NCI-H1048 (cell line): ENCODE measurements around the gene ZSWIM9.
"Not testable (repeated sequence)": the region's sequence is repeated elsewhere in the genome, so short reads cannot be mapped to it uniquely, and the experiment has no call there.

ENCODE experiments used
- DNase-seq: peaks from one replicate; lab custom pipeline; 2025; lab: John Stamatoyannopoulos, UW

ZSWIM9 gene

DNA sequence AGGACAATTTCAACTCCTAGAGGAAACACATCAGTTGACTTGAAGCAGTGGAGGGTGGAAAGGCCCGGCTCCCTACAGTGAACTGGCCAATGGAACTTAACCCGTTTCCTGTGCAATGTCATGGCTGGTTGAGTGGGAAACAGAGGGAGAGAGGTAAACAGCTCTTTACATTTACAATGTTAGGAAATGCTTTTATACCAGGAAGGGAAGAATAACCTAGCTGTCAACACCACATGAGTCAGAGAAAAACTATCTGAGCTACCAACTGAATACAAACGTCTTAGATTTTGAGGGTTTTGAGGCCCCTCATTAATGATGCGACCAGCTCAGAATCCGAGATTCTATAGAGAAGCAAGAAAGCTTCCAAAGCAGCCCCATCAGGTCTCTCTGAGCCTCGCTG is 48.5 kb downstream of the ZSWIM9 start:
- no peak for DNase-seq

DNA sequence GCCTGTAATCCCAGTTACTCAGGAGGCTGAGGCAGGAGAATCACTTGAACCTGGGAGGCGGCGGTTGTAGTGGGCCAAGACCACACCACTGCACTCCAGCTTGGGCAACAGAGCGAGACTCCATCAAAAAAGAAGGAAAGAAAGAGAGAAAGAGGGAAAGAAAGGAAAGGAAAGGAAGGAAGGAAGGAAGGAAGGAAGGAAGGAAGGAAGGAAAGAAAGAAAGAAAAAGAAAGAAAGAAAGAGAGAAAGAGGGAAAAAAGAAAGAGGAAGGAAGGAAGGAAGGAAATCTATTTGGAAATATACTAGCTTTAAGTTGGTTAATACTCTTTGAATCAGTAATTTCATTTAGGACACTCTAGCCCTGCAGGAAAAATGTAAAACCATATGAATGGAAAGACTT is 50.3 kb downstream of the ZSWIM9 start:
- not testable (repeated sequence) for DNase-seq

DNA sequence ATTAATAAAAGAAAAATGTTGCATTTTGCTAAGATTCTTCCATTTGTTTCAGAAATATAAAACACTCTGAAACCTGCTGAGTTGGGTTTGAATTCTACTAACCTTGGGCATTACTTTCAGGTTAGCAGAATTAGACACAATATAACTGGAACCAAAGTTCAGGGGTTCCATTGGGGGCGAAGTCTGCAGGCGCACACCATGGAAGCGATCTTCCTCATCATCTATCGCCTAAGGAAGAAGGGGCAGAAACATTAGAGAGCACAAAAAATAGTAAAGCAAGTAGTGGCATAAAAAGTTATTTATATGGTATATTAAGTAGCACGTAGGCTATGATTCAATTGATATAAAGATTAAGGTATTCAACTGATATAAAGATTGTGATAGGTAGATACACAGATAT is 51.1 kb downstream of the ZSWIM9 start:
- DNase-seq, result no peak

DNA sequence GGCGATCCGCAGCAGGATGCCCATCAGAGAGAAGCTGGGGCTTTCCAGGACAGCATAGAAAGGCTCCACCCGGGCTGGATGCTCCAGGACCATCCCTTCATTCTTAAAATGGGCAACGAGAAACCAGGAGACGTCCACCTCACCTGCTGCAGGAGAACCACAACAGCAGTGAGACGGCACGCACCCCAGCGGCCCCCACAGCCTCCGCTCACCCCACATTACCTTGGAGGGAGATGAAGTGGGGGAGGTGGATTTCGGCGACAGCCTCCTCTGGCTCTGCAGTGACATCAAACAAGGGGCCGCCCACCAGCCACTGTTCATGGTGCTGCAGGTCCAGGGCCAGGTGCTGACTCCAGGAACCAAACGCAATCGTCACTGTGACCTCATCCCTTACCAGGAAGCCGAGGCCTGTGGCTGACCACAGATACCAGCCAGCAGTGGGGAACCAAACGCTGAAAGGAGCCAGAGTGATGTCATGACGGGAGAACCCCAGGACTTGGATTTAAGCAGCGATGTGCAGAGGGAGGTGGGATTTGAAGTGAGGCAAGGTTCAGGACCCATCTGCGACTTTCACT is 60.2 kb downstream of the ZSWIM9 start:
- DNase-seq, result no peak

DNA sequence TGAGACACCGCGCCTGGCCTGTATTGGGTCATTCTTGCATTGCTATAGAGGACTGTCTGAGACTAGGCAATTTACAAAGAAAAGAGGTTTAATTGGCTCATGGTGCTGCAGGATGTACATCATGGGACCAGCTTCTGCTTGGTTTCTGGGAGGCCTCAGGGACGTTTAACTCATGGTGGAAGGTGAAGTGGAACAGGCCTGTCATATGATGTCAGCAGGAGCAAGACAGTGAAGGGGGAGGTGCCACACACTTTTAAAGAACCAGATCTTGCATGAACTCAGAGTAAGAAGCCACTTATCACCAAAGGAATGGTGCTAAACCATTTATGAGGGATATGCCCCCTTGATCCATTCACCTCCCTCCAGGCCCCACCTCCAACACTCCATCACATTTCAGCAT is 66.6 kb downstream of the ZSWIM9 start:
- DNase-seq, result no peak

DNA sequence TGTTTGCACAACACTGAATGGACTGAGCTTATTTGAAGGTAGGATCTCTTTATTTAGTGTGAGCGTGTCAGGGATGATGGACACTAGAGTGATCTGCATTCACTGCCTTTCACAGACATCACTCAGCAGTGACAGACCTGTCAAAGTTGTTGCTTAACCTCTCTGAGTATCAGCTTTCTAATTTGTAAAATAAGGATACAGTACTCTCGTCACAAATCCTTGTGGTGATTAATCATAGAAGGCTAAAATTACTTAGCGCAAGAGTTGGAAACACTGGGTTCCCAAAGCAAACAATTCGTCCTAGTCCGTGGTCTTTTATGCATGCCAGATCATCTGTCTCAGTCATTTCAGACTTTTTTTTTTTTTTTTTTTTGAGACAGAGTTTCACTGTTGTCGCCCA is 68.6 kb downstream of the ZSWIM9 start:
- no peak for DNase-seq

DNA sequence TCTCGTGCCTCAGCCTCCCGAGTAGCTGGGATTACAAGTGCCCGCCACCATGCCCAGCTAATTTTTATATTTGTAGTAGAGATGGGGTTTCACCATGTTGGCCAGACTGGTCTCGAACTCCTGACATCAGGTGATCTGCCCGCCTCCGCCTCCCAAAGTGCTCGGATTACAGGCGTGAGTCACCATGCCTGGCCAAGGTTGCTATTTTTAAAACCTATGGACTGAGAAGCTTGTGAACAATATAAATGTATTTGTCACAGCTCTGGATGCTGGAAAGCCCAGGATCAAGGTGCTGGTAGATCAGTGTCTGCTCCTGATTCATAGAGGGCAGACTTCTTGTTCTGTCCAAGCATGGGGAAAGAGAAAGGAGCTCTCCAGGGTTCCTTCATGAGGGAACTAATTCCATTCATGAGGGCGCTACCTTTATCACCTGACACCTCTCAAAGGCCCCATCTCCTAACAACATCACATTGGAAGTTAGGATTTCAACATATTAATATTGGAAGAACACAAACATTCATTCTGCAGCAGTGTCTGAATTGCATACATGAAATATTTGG is 69.2 kb downstream of the ZSWIM9 start:
- no peak for DNase-seq

DNA sequence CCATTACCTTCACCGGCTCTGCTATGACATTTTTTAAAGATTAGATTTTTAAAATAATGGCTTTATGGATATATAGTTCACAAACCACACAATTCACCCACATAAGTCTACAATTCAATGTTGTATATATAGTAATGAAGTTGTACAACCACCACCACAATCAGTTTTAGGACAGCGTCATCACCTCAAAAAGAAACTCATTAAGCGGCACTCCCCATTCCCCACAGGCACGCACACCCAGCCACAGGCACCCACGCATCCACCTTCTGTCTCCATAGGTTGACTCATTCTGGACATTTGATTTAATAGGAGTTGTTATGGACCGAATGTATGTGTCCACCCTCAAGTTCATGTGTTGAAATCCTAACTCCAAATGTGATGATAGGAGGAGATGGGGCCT is 71.3 kb downstream of the ZSWIM9 start:
- not testable (repeated sequence) for DNase-seq

DNA sequence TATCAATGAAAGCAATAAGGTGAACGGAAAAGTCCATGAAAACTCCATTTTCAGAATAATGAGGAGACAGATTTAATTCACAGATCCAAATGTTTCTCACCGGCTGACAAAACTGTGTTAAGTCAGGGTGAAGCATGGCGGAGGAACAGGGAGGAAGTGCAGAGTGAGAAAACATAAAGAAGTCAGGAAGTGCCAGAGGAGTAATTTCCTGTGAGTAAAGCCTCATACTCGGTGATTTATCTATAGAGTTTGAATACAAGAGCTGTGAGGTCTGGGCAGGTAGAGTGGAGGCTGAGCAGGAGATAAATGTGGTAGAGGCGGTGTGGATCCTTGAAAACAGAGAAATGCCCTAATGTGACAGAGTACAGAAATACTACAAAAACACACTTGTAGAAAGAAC is 73.8 kb downstream of the ZSWIM9 start:
- no peak for DNase-seq

DNA sequence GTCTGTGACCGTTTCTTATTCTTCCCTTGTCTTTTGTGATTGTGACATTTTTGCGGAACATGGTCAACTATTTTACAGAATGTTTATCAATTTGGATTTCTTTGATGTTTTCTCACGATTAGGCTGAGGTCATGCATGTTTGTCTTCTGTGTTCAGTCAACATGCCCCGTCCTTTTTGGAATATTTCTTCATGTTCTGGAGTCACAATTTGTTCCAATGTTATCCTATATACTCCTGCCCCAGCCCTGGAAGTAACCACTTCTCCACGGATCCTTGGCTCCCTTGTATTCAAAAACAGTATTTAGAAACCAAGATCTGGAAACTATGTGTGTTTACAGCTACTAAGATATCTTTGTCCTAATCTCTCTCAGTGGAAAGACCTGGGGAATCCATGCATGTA is 75.6 kb downstream of the ZSWIM9 start:
- DNase-seq, result no peak

DNA sequence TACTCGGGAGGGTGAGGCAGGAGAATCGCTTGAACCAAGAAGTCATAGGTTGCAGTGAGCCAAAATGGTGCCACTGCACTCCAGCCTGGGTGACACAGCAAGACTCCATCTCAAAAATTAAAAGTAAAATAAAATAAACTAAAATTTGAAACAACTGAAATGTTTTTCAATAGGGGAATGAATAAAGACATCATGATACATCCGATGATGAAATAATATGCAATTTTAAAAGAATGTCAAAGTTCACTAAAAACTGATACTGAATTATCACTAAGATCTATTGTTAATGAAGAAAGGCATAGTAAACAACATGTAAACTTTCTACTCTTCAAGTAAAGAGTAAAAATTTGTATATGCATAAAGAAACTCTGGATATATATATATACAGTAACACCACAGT is 76.7 kb downstream of the ZSWIM9 start:
- no peak for DNase-seq
